Measurements from ENCODE around the gene DPH7.
"Not testable (repeated sequence)": the region's sequence is repeated elsewhere in the genome, so short reads cannot be mapped to it uniquely, and the experiment has no call there.

The DPH7 gene

GRCh38 chr9:137544176-137544760 lies 34.5 kb downstream of the DPH7 start:
- DNase-seq = no peak

- no peak for DNase-seq
These were observed 35.3 kb downstream of the DPH7 start for GRCh38 chr9:137543237-137543963.

- no peak for DNase-seq
These were observed 36.2 kb downstream of the DPH7 start for GRCh38 chr9:137542486-137542885.

- no peak for DNase-seq
These were observed 38.2 kb downstream of the DPH7 start for GRCh38 chr9:137540536-137540935.

GRCh38 chr9:137538058-137538457 lies 40.7 kb downstream of the DPH7 start:
- DNase-seq = no peak

GRCh38 chr9:137536594-137537131 lies 42.1 kb downstream of the DPH7 start:
- DNase-seq = not testable (repeated sequence)

- DNase-seq = no peak
These were observed 43.7 kb downstream of the DPH7 start for GRCh38 chr9:137535120-137535428.

- DNase-seq = no peak
These were observed 44.2 kb downstream of the DPH7 start for GRCh38 chr9:137534256-137535119.

GRCh38 chr9:137532891-137533468 lies 45.7 kb downstream of the DPH7 start:
- DNase-seq = not testable (repeated sequence)

GRCh38 chr9:137531099-137531765 lies 47.5 kb downstream of the DPH7 start:
- no peak for DNase-seq

GRCh38 chr9:137530331-137530730 lies 48.4 kb downstream of the DPH7 start:
- no peak for DNase-seq

- no peak for DNase-seq
These were observed 53.8 kb downstream of the DPH7 start for GRCh38 chr9:137524981-137525317.

GRCh38 chr9:137524161-137524980 lies 54.4 kb downstream of the DPH7 start:
- DNase-seq = no peak

- DNase-seq = no peak
These were observed 55.8 kb downstream of the DPH7 start for GRCh38 chr9:137522746-137523455.

GRCh38 chr9:137521405-137521985 lies 57.2 kb downstream of the DPH7 start:
- DNase-seq = no peak

GRCh38 chr9:137520614-137521404 lies 57.9 kb downstream of the DPH7 start:
- DNase-seq = no peak

- no peak for DNase-seq
These were observed 59.2 kb downstream of the DPH7 start for GRCh38 chr9:137519553-137519952.

- not testable (repeated sequence) for DNase-seq
These were observed 59.9 kb downstream of the DPH7 start for GRCh38 chr9:137518661-137519459.
